ENCODE results near the gene ETNK2. TPM values are rescaled to one million over a fixed set of nuclear protein-coding genes. Genes with fewer than 3 reads are reported as not detected.

The ETNK2 gene
- total and polyA plus RNA-seq, 2 of the 8 experiments (the other 6 are each of a cell fraction or from before 2014, with no cell fraction given) = 20.1 to 26.7 TPM

- Histone ChIP-seq H2AFZ (ENCODE audit: low read length) (no peak overlapping the region), H3K79me2 (ENCODE audit: control insufficient read depth in 1 of 2, insufficient read depth in 2 of 2, low read length in 2 of 2) (0 out of 4 replicates have a peak, but pooled peaks cover 0 to 5% of the 10 kb centered on the region in 2 experiments), H3K27me3 (replicated peaks in 1 of 4; ENCODE audit: control insufficient read depth in 3 of 4, extremely low read depth in 1 of 4, insufficient read depth in 3 of 4, low read length in 3 of 4) (no peaks in the 10 kb centered on the region), H2BK5ac (ENCODE audit: low read depth, low read length) (peak overlapping the region; percentile 41), H3K4me3 (ENCODE audit: extremely low read depth in 1 of 4, insufficient read depth in 2 of 4, low read depth in 3 of 4, low read length in 4 of 4) (no peak overlapping the region), H3K56ac (replicated peaks; ENCODE audit: insufficient read length, low read depth, low read length) (no peak overlapping the region), H3K9ac (replicated peaks in 1 of 4; ENCODE audit: extremely low read depth in 1 of 4, low read depth in 3 of 4, low read length in 3 of 4) (no peak overlapping the region), H3K79me1 (ENCODE audit: low read depth, low read length) (peaks cover 4% of the 10 kb centered on the region; the same call in 1 of the 2 replicates), H3K23me2 (ENCODE audit: low read depth, low read length) (no peaks in the 10 kb centered on the region), H3K4me1 (replicated peaks in 1 of 4; ENCODE audit: control insufficient read depth in 3 of 4, insufficient read depth in 4 of 4, low read length in 3 of 4) (peaks cover 4 to 28% (median 8%) of the 10 kb centered on the region in 4 experiments), H3K36me3 (ENCODE audit: control insufficient read depth in 2 of 4, insufficient read depth in 4 of 4, low read length in 3 of 4) (peaks cover 8 to 43% (median 38%) of the 10 kb centered on the region in 4 experiments), H4K20me1 (replicated peaks in 1 of 2; ENCODE audit: control insufficient read depth in 1 of 2, insufficient read depth in 2 of 2, low read length in 2 of 2) (peaks cover 5 to 19% of the 10 kb centered on the region in 2 experiments), H3K23ac (ENCODE audit: insufficient read length) (no peak overlapping the region), H2BK12ac (ENCODE audit: low read depth, low read length) (no peak overlapping the region), H3K27ac (ENCODE audit: low read depth, low read length) (no peak overlapping the region), H4K91ac (replicated peaks; ENCODE audit: insufficient read length, low read length) (no peak overlapping the region), H3K14ac (ENCODE audit: insufficient read length) (no peak overlapping the region), H2BK20ac (ENCODE audit: low read length) (no peak overlapping the region), H4K5ac (ENCODE audit: insufficient read length, low read depth, low read length) (no peak overlapping the region), H2BK120ac (replicated peaks; ENCODE audit: low read depth, low read length) (no peak overlapping the region), H2AK5ac (ENCODE audit: low read depth, low read length) (no peak overlapping the region), H3K9me3 (ENCODE audit: insufficient read depth in 2 of 2, low read depth in 1 of 2, low read length in 1 of 2) (no peaks in the 10 kb centered on the region), H4K8ac (ENCODE audit: extremely low read depth, insufficient read depth, low read length) (peak overlapping the region; percentile 4; the same call in 1 of the 2 replicates), H3K18ac (ENCODE audit: extremely low read depth, low read length) (no peak overlapping the region), H3K4me2 (ENCODE audit: insufficient read depth in 1 of 2, low read depth in 2 of 2, low read length in 2 of 2) (no peak overlapping the region; a peak in 1 of 4 replicates), H3K4ac (replicated peaks; ENCODE audit: insufficient read length, low read depth, low read length) (no peak overlapping the region), H2BK15ac (ENCODE audit: low read length) (no peak overlapping the region)
- POLR2A ChIA-PET (ENCODE audit: partially characterized antibody) = interaction anchor here (1.7 to 13.3 kb wide), 3 partner anchors 9 to 260 kb away, joined by 4 to 174 read pairs (median 9); partner anchors contain the start of gene SNRPE
- CTCF ChIA-PET (ENCODE audit: partially characterized antibody) = interaction anchor here (1.0 to 11.3 kb wide), 16 partner anchors 13 to 268 kb away, joined by 3 to 261 read pairs (median 8); partner anchors contain the start of genes ETNK2 and SOX13
- FAIRE-seq = no peak
- 92% methylated on average over 6 of the region's 7 CpGs; no CpG with 5 or more reads in 1 of the 2 experiments for whole genome bisulfite sequencing, 2 experiments (ENCODE audit: extremely low coverage in 1 of 2, insufficient coverage in 1 of 2, insufficient read length in 1 of 2, insufficient replicate concordance in 2 of 2, low coverage in 1 of 2, low lambda C conversion rate in 2 of 2, missing lambda C conversion rate in 1 of 2)
- TF ChIP-seq SIRT6 (IDR thresholded peaks at IDR 0.05; ENCODE audit: low read length) = no peak
- TF ChIP-seq CHD1 (IDR thresholded peaks at IDR 0.05; ENCODE audit: low read depth, low read length) = no peak
- TF ChIP-seq RNF2 (IDR thresholded peaks at IDR 0.05; ENCODE audit: borderline replicate concordance, low read depth, low read length, missing control alignments, poor library complexity, severe bottlenecking) = no peak
- no peak for TF ChIP-seq TBP (IDR thresholded peaks at IDR 0.05; ENCODE audit: low read depth, low read length)
- TF ChIP-seq HDAC2 (IDR thresholded peaks at IDR 0.05; ENCODE audit: borderline replicate concordance in 1 of 2, low read depth in 2 of 2, low read length in 2 of 2) = no peak
- TF ChIP-seq CEBPB (IDR thresholded peaks at IDR 0.05; ENCODE audit: low read depth, low read length) = no peak
- TF ChIP-seq TEAD4 (IDR thresholded peaks at IDR 0.05; ENCODE audit: low read depth, low read length) = no peak
- DNase-seq (ENCODE audit: low read depth in 1 of 2, low spot score in 2 of 2) = peak in 1 of 2 experiments; percentile 69
These were observed 24.9 kb downstream of the ETNK2 start for GRCh38 chr1:204126956-204127355.
